Right lobe of liver (tissue), 4 donors: ENCODE measurements around the gene WDFY4.

Experiments
- CTCF ChIP-seq, 4 donors: fragments of 200-600 bp in 3 of 4; fragments of 450-650 bp in 1 of 4; IDR thresholded peaks; one replicate each; pipeline versions ENCODE4 v1.5.1 to v1.8.0; 2016 to 2022; ENCODE audit warnings: antibody characterized with exemption in 4 of 4, mild to moderate bottlenecking in 2 of 4
- POLR2A ChIP-seq: fragments of 450-650 bp; IDR thresholded peaks from one replicate; pipeline ENCODE4 v1.6.1; 2017; ENCODE audit warnings: antibody characterized with exemption, mild to moderate bottlenecking
- donor health status: DM: no; HTN: no; CAD: no.
- donor health status: DM: no; HTN: no; CAD: no.
- donor health status: DM: no; HTN: yes; CAD: no.

GRCh38 chr10:48884179-48885045, 199.7 kb downstream of the WDFY4 start:
- no peak for TF ChIP-seq CTCF (IDR thresholded peaks at IDR 0.05)
- no peak for TF ChIP-seq POLR2A
